ENCODE measurements around the gene RIPOR2. TPM values are rescaled to one million over a fixed set of nuclear protein-coding genes. Genes with fewer than 3 reads are reported as not detected.
A peak's percentile ranks its signal among the peaks of the same experiment; 100 is the strongest.

Gene RIPOR2
- total and polyA plus RNA-seq, 2 of the 13 experiments (the other 11 are each of a cell fraction or from before 2014, with no cell fraction given): 0.02 to 0.05 TPM

DNA sequence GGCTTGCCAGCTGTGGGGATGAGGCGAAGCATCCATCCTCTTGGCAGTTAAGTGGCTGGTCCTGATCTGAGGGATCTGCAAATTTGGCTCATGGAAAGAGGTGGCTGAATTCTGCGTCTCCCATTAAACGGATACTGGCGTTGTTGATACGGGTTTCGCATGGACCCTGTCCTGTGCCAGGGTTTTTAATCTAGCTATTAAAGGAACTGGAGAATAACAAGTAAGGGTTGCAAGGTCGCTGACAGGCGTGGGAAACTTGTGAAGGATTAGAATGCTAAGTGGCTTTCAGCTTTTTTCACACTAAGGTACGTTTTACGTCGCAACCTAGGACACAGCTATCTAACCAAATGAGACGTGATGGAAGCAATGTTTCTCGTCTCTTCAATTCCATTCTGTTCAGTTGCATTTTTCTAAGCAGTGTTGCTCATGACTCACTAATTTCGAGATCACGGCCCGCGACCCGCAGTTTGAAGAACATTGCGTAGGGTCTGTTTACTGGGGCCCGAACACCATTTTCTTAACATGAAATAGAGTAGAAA lies 160.2 kb downstream of the RIPOR2 start:
- Histone ChIP-seq H3K9me3 (ENCODE audit: low read length) (no peaks in the 10 kb centered on the region), H2AFZ (ENCODE audit: low read length) (no peak overlapping the region), H3K4me1 (ENCODE audit: insufficient read depth, low read length) (peaks cover 67% of the 10 kb centered on the region), H3K4me2 (ENCODE audit: low read depth, low read length) (peak overlapping the region; percentile 90), H3K4me3 (replicated peaks in 1 of 3; ENCODE audit: insufficient read depth in 1 of 3, low read depth in 2 of 3, low read length in 3 of 3) (peak overlapping the region; percentile 78 to 100 (median 99)), H3K36me3 (replicated peaks in 1 of 2; ENCODE audit: control insufficient read depth in 1 of 2, insufficient read depth in 2 of 2, low read length in 2 of 2) (peaks cover under 1 to 15% of the 10 kb centered on the region in 2 experiments; a peak in 3 of 5 replicates), H3K27me3 (ENCODE audit: control insufficient read depth in 1 of 2, insufficient read depth in 2 of 2, low read length in 2 of 2) (no peaks in the 10 kb centered on the region; a peak in 1 of 5 replicates), H4K20me1 (ENCODE audit: insufficient read depth, low read length) (peaks cover 30% of the 10 kb centered on the region), H3K79me2 (ENCODE audit: insufficient read depth, low read length) (peaks cover 54% of the 10 kb centered on the region), H3K27ac (ENCODE audit: extremely low read length, insufficient read depth, low read length) (peak overlapping the region; percentile 99), H3K9ac (ENCODE audit: insufficient read depth, low read depth, low read length) (peak overlapping the region; percentile 99)
- POLR2A ChIA-PET: interaction anchor here (0.8 to 4.3 kb wide), 9 partner anchors 9 to 109 kb away, joined by 3 to 18 read pairs (median 4); partner anchors contain the start of genes ACOT13, C6orf62 and TDP2
- 2% methylated on average over 20 of the region's 20 CpGs for WGBS (ENCODE audit: low lambda C conversion rate)
- FAIRE-seq (no peak), DNase-seq (ENCODE audit: low spot score) (peak; percentile 33), ATAC-seq (peak; percentile 1; the same call in 2 of the 3 replicates)
- in situ Hi-C loops (cut with HindIII; ENCODE audit: extremely low pct_ligation_motif_present, low pct_unique_long_range_greater_than_20kb) (loop anchor here (5.0 kb wide), 1 partner anchor 58 kb away; the partner anchor contains the start of gene C6orf62), intact Hi-C loops (cut with micrococcal nuclease; ENCODE audit: unreplicated experiment) (loop anchor here (1.0 kb wide), 2 partner anchors 28 to 54 kb away; no protein-coding TSS in a partner anchor)
- CTCF ChIA-PET (ENCODE audit: low intra/inter-chr PET ratio, low total read pairs): no interaction called here
- no TSS peak for BruUV-seq (replicated peaks)
- no peak for TF ChIP-seq MTA1 (CRISPR knock-in tag; IDR thresholded peaks at IDR 0.05; ENCODE audit: borderline replicate concordance)
- no peak for TF ChIP-seq PRMT3 (CRISPR knock-in tag; IDR thresholded peaks at IDR 0.05; ENCODE audit: borderline replicate concordance, low read depth)
- TF ChIP-seq FOXK2 (IDR thresholded peaks at IDR 0.05): no peak
- TF ChIP-seq ZNF773 (CRISPR knock-in tag; IDR thresholded peaks at IDR 0.05; ENCODE audit: borderline replicate concordance): no peak
- TF ChIP-seq, protein P1, sequence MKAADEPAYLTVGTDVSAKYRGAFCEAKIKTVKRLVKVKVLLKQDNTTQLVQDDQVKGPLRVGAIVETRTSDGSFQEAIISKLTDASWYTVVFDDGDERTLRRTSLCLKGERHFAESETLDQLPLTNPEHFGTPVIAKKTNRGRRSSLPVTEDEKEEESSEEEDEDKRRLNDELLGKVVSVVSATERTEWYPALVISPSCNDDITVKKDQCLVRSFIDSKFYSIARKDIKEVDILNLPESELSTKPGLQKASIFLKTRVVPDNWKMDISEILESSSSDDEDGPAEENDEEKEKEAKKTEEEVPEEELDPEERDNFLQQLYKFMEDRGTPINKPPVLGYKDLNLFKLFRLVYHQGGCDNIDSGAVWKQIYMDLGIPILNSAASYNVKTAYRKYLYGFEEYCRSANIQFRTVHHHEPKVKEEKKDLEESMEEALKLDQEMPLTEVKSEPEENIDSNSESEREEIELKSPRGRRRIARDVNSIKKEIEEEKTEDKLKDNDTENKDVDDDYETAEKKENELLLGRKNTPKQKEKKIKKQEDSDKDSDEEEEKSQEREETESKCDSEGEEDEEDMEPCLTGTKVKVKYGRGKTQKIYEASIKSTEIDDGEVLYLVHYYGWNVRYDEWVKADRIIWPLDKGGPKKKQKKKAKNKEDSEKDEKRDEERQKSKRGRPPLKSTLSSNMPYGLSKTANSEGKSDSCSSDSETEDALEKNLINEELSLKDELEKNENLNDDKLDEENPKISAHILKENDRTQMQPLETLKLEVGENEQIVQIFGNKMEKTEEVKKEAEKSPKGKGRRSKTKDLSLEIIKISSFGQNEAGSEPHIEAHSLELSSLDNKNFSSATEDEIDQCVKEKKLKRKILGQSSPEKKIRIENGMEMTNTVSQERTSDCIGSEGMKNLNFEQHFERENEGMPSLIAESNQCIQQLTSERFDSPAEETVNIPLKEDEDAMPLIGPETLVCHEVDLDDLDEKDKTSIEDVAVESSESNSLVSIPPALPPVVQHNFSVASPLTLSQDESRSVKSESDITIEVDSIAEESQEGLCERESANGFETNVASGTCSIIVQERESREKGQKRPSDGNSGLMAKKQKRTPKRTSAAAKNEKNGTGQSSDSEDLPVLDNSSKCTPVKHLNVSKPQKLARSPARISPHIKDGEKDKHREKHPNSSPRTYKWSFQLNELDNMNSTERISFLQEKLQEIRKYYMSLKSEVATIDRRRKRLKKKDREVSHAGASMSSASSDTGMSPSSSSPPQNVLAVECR (CRISPR knock-in tag; IDR thresholded peaks at IDR 0.05; ENCODE audit: borderline replicate concordance): peak; percentile 0; the same call in 1 of the 2 replicates
- no peak for TF ChIP-seq PRDM10 (CRISPR knock-in tag; IDR thresholded peaks at IDR 0.05; ENCODE audit: low read depth)
- no peak for TF ChIP-seq JARID2 (CRISPR knock-in tag; IDR thresholded peaks at IDR 0.05; ENCODE audit: insufficient replicate concordance)
- TF ChIP-seq ZSCAN9 (CRISPR knock-in tag; IDR thresholded peaks at IDR 0.05; ENCODE audit: borderline replicate concordance): no peak
- 0 out of 2 replicates have a peak, but pooled peaks have one; percentile 77 for TF ChIP-seq GZF1 (CRISPR knock-in tag; IDR thresholded peaks at IDR 0.05)
- TF ChIP-seq RXRA (CRISPR knock-in tag; IDR thresholded peaks at IDR 0.05): no peak
- no peak for TF ChIP-seq ZNF30 (CRISPR knock-in tag; IDR thresholded peaks at IDR 0.05)
- 0 out of 2 replicates have a peak, but pooled peaks have one; percentile 36 for TF ChIP-seq TEAD2 (CRISPR knock-in tag; IDR thresholded peaks at IDR 0.05)
- no peak for TF ChIP-seq U2AF2 (IDR thresholded peaks at IDR 0.05; ENCODE audit: low read depth, low read length)
- TF ChIP-seq, protein P2, sequence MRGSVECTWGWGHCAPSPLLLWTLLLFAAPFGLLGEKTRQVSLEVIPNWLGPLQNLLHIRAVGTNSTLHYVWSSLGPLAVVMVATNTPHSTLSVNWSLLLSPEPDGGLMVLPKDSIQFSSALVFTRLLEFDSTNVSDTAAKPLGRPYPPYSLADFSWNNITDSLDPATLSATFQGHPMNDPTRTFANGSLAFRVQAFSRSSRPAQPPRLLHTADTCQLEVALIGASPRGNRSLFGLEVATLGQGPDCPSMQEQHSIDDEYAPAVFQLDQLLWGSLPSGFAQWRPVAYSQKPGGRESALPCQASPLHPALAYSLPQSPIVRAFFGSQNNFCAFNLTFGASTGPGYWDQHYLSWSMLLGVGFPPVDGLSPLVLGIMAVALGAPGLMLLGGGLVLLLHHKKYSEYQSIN (CRISPR knock-in tag; IDR thresholded peaks at IDR 0.05; ENCODE audit: borderline replicate concordance): 0 out of 2 replicates have a peak, but pooled peaks have one; percentile 88
